ENCODE measurements around the gene NKX2-1. TPM values are rescaled to one million over a fixed set of nuclear protein-coding genes. Genes with fewer than 3 reads are reported as not detected.

The NKX2-1 gene
- total and polyA plus RNA-seq, 7 experiments from 2014 or later: not detected

- ChIA-PET CTCF (no interaction called here), POLR2A (no interaction called here)
- H3K9me3 Mint-ChIP-seq: peaks cover 0 to 17% (median 0%) of the 10 kb centered on the region in 11 donors
- ATAC-seq (no peak), DNase-seq (no peak)
- Histone ChIP-seq H3K27ac (ENCODE audit: low read depth, low read length) (no peak overlapping the region), H3K4me3 (ENCODE audit: low read length) (no peak overlapping the region), H3K27me3 (ENCODE audit: control insufficient read depth in 2 of 2, insufficient read depth in 2 of 2, low read length in 2 of 2) (peaks cover 0 to 12% of the 10 kb centered on the region in 2 donors), H3K9me3 (ENCODE audit: control insufficient read depth in 2 of 3, low read length in 3 of 3) (no peaks in the 10 kb centered on the region), H3K4me1 (ENCODE audit: control insufficient read depth in 2 of 2, insufficient read depth in 2 of 2, low read length in 2 of 2) (no peaks in the 10 kb centered on the region), H3K36me3 (ENCODE audit: control insufficient read depth in 2 of 3, insufficient read depth in 3 of 3, low read length in 3 of 3) (no peaks in the 10 kb centered on the region)
- intact Hi-C loops (cut with micrococcal nuclease): no loop called here
- peaks cover 75 to 81% (median 77%) of the 10 kb centered on the region in 5 donors for H3K27me3 Mint-ChIP-seq
- no peak overlapping the region for H3K4me3 Mint-ChIP-seq
- no peaks in the 10 kb centered on the region for H3K36me3 Mint-ChIP-seq
- H3K4me1 Mint-ChIP-seq: peaks cover 0 to 12% (median 3%) of the 10 kb centered on the region in 7 donors
- H3K27ac Mint-ChIP-seq: no peak overlapping the region
These were observed 6.4 kb downstream of the NKX2-1 start for GRCh38 chr14:36513451-36514277.

GRCh38 chr14:36513012-36513420 is 7.0 kb downstream of the NKX2-1 start:
- Histone ChIP-seq H3K9me3 (ENCODE audit: control insufficient read depth in 2 of 3, low read length in 3 of 3) (no peaks in the 10 kb centered on the region), H3K27me3 (ENCODE audit: control insufficient read depth in 2 of 2, insufficient read depth in 2 of 2, low read length in 2 of 2) (peaks cover 0 to 13% of the 10 kb centered on the region in 2 donors), H3K27ac (ENCODE audit: low read depth, low read length) (no peak overlapping the region), H3K4me1 (ENCODE audit: control insufficient read depth in 2 of 2, insufficient read depth in 2 of 2, low read length in 2 of 2) (no peaks in the 10 kb centered on the region), H3K36me3 (ENCODE audit: control insufficient read depth in 2 of 3, insufficient read depth in 3 of 3, low read length in 3 of 3) (no peaks in the 10 kb centered on the region), H3K4me3 (ENCODE audit: low read length) (no peak overlapping the region)
- intact Hi-C loops (cut with micrococcal nuclease): no loop called here
- Mint-ChIP-seq H3K36me3 (no peaks in the 10 kb centered on the region), H3K4me1 (peaks cover 0 to 12% (median 3%) of the 10 kb centered on the region in 7 donors), H3K27me3 (peaks cover 77 to 84% (median 79%) of the 10 kb centered on the region in 5 donors), H3K4me3 (no peak overlapping the region), H3K9me3 (peaks cover 0 to 17% (median 0%) of the 10 kb centered on the region in 11 donors), H3K27ac (no peak overlapping the region)
- POLR2A ChIA-PET: no interaction called here
- DNase-seq (no peak), ATAC-seq (no peak)
- CTCF ChIA-PET: no interaction called here

GRCh38 chr14:36512585-36513003 is 7.4 kb downstream of the NKX2-1 start:
- ChIA-PET CTCF (no interaction called here), POLR2A (no interaction called here)
- DNase-seq (no peak), ATAC-seq (no peak)
- Histone ChIP-seq H3K27ac (ENCODE audit: low read depth, low read length) (no peak overlapping the region), H3K27me3 (ENCODE audit: control insufficient read depth in 2 of 2, insufficient read depth in 2 of 2, low read length in 2 of 2) (peaks cover 0 to 13% of the 10 kb centered on the region in 2 donors), H3K9me3 (ENCODE audit: control insufficient read depth in 2 of 3, low read length in 3 of 3) (no peaks in the 10 kb centered on the region), H3K4me3 (ENCODE audit: low read length) (no peak overlapping the region), H3K4me1 (ENCODE audit: control insufficient read depth in 2 of 2, insufficient read depth in 2 of 2, low read length in 2 of 2) (no peaks in the 10 kb centered on the region), H3K36me3 (ENCODE audit: control insufficient read depth in 2 of 3, insufficient read depth in 3 of 3, low read length in 3 of 3) (no peaks in the 10 kb centered on the region)
- Mint-ChIP-seq H3K4me1 (peaks cover 0 to 16% (median 5%) of the 10 kb centered on the region in 7 donors), H3K27ac (no peak overlapping the region), H3K4me3 (no peak overlapping the region), H3K9me3 (peaks cover 0 to 17% (median 0%) of the 10 kb centered on the region in 11 donors), H3K27me3 (peaks cover 81 to 89% (median 83%) of the 10 kb centered on the region in 5 donors), H3K36me3 (peaks cover 0 to 4% (median 0%) of the 10 kb centered on the region in 5 donors)
- intact Hi-C loops (cut with micrococcal nuclease): no loop called here

GRCh38 chr14:36511981-36512584 is 7.9 kb downstream of the NKX2-1 start:
- peaks cover 0 to 13% of the 10 kb centered on the region in 2 donors for H3K27me3 ChIP-seq (ENCODE audit: control insufficient read depth in 2 of 2, insufficient read depth in 2 of 2, low read length in 2 of 2)
- ChIA-PET POLR2A (no interaction called here), CTCF (no interaction called here)
- no peak for DNase-seq
- H3K27ac ChIP-seq (ENCODE audit: low read depth, low read length): no peak overlapping the region
- Mint-ChIP-seq H3K9me3 (peaks cover 0 to 21% (median 0%) of the 10 kb centered on the region in 11 donors), H3K27me3 (peaks cover 86 to 92% (median 87%) of the 10 kb centered on the region in 5 donors), H3K4me1 (peaks cover 0 to 17% (median 6%) of the 10 kb centered on the region in 7 donors), H3K27ac (no peak overlapping the region), H3K36me3 (peaks cover 0 to 4% (median 0%) of the 10 kb centered on the region in 5 donors), H3K4me3 (no peak overlapping the region)
- ATAC-seq: no peak
- H3K4me1 ChIP-seq (ENCODE audit: control insufficient read depth in 2 of 2, insufficient read depth in 2 of 2, low read length in 2 of 2): no peaks in the 10 kb centered on the region
- H3K9me3 ChIP-seq (ENCODE audit: control insufficient read depth in 2 of 3, low read length in 3 of 3): no peaks in the 10 kb centered on the region
- no peak overlapping the region for H3K4me3 ChIP-seq (ENCODE audit: low read length)
- no peaks in the 10 kb centered on the region for H3K36me3 ChIP-seq (ENCODE audit: control insufficient read depth in 2 of 3, insufficient read depth in 3 of 3, low read length in 3 of 3)
- intact Hi-C loops (cut with micrococcal nuclease): no loop called here

DNA sequence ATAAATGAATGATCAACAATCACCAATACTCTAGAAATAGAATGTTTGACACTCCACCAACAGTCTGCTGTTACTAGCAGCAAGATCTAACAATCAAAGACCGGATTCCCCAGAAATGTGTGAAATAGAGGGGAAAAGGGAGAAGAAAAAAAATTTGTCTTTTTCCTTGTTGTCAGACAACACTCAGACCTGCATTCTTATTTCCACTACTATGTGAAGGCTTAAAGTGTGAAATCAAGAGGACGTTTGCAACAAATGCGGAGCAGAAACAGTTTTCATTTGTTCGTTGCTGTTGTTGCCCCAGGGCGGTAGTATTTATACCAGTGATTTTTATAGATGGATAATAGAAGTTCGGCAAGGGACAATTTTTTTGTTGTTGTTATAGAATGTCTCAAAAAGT is 9.2 kb downstream of the NKX2-1 start:
- DNase-seq (no peak), ATAC-seq (no peak)
- peaks cover 0 to 29% (median 3%) of the 10 kb centered on the region in 11 donors for H3K9me3 Mint-ChIP-seq
- peaks cover 0 to 23% of the 10 kb centered on the region in 2 donors for H3K27me3 ChIP-seq (ENCODE audit: control insufficient read depth in 2 of 2, insufficient read depth in 2 of 2, low read length in 2 of 2)
- peaks cover 85 to 92% (median 86%) of the 10 kb centered on the region in 5 donors for H3K27me3 Mint-ChIP-seq
- intact Hi-C loops (cut with micrococcal nuclease): no loop called here
- H3K9me3 ChIP-seq (ENCODE audit: control insufficient read depth in 2 of 3, low read length in 3 of 3): no peaks in the 10 kb centered on the region
- H3K27ac Mint-ChIP-seq: no peak overlapping the region
- peaks cover 0 to 4% (median 0%) of the 10 kb centered on the region in 5 donors for H3K36me3 Mint-ChIP-seq
- no peak overlapping the region for H3K4me3 Mint-ChIP-seq
- ChIA-PET CTCF (no interaction called here), POLR2A (no interaction called here)
- no peak overlapping the region for H3K27ac ChIP-seq (ENCODE audit: low read depth, low read length)
- H3K4me1 ChIP-seq (ENCODE audit: control insufficient read depth in 2 of 2, insufficient read depth in 2 of 2, low read length in 2 of 2): no peaks in the 10 kb centered on the region
- peaks cover 0 to 16% (median 10%) of the 10 kb centered on the region in 7 donors for H3K4me1 Mint-ChIP-seq
- no peak overlapping the region for H3K4me3 ChIP-seq (ENCODE audit: low read length)
- H3K36me3 ChIP-seq (ENCODE audit: control insufficient read depth in 2 of 3, insufficient read depth in 3 of 3, low read length in 3 of 3): no peaks in the 10 kb centered on the region

- H3K4me3 ChIP-seq (ENCODE audit: low read length): no peak overlapping the region
- H3K27ac ChIP-seq (ENCODE audit: low read depth, low read length): no peak overlapping the region
- no peaks in the 10 kb centered on the region for H3K9me3 ChIP-seq (ENCODE audit: control insufficient read depth in 2 of 3, low read length in 3 of 3)
- ChIA-PET POLR2A (no interaction called here), CTCF (no interaction called here)
- peaks cover 0 to 23% of the 10 kb centered on the region in 2 donors for H3K27me3 ChIP-seq (ENCODE audit: control insufficient read depth in 2 of 2, insufficient read depth in 2 of 2, low read length in 2 of 2)
- H3K4me1 ChIP-seq (ENCODE audit: control insufficient read depth in 2 of 2, insufficient read depth in 2 of 2, low read length in 2 of 2): no peaks in the 10 kb centered on the region
- Mint-ChIP-seq H3K27me3 (peaks cover 80 to 86% (median 82%) of the 10 kb centered on the region in 5 donors), H3K27ac (no peak overlapping the region), H3K36me3 (peaks cover 0 to 4% (median 0%) of the 10 kb centered on the region in 5 donors), H3K4me1 (peaks cover 0 to 17% (median 10%) of the 10 kb centered on the region in 7 donors), H3K4me3 (no peak overlapping the region), H3K9me3 (peaks cover 0 to 29% (median 3%) of the 10 kb centered on the region in 11 donors)
- no peak for DNase-seq
- intact Hi-C loops (cut with micrococcal nuclease): no loop called here
- no peak for ATAC-seq
- no peaks in the 10 kb centered on the region for H3K36me3 ChIP-seq (ENCODE audit: control insufficient read depth in 2 of 3, insufficient read depth in 3 of 3, low read length in 3 of 3)
These were observed 9.8 kb downstream of the NKX2-1 start for GRCh38 chr14:36510078-36510799.
